Skeletal muscle tissue (tissue), 4 donors: ENCODE measurements around the gene TMEM218. TPM values are rescaled to one million over a fixed set of nuclear protein-coding genes. Genes with fewer than 3 reads are reported as not detected.

Source experiments
- H3K27ac ChIP-seq: one replicate; pipeline ENCODE4 v1.7.0; 2013; ENCODE audit warnings: mild to moderate bottlenecking, low read depth, low read length, inconsistent platforms
- H3K27me3 ChIP-seq, 3 donors: one replicate each; pipeline ENCODE4 v1.7.0; 2013; ENCODE audit warnings: low read length in 3 of 3; ENCODE audit not compliant: control insufficient read depth in 3 of 3, insufficient read depth in 3 of 3
- H3K36me3 ChIP-seq, 3 donors: one replicate each; pipeline ENCODE4 v1.7.0; 2013; ENCODE audit warnings: low read length in 3 of 3; ENCODE audit not compliant: control insufficient read depth in 3 of 3, insufficient read depth in 3 of 3
- H3K4me1 ChIP-seq, 3 donors: one replicate each; pipeline ENCODE4 v1.7.0; 2013; ENCODE audit warnings: low read length in 3 of 3, mild to moderate bottlenecking in 3 of 3; ENCODE audit not compliant: control insufficient read depth in 3 of 3, insufficient read depth in 3 of 3
- H3K4me3 ChIP-seq, 3 donors: one replicate each; pipeline ENCODE4 v1.7.0; 2013; ENCODE audit warnings: low read length in 3 of 3
- H3K9ac ChIP-seq, 3 donors: one replicate each; pipeline ENCODE4 v1.7.0; 2013; ENCODE audit warnings: low read length in 3 of 3, mild to moderate bottlenecking in 3 of 3, moderate library complexity in 2 of 3, low read depth in 1 of 3
- H3K9me3 ChIP-seq, 3 donors: one replicate each; pipeline ENCODE4 v1.7.0; 2013; ENCODE audit warnings: low read length in 3 of 3; ENCODE audit not compliant: control insufficient read depth in 3 of 3
- total RNA-seq: library from RNA; depleted of rRNA; stranded (reverse); fragments of >200 nt; gene quantifications from one replicate; pipeline ENCODE4 v1.2.3, GENCODE V29; 2014
- donor health status: Osteomylitis.

Gene TMEM218
- total RNA-seq, 1 donor from 2014 or later = 37.1 TPM

GRCh38 chr11:125072218-125072960, 39.0 kb downstream of the TMEM218 start:
- Histone ChIP-seq H3K4me1 (peaks cover 8 to 22% (median 11%) of the 10 kb centered on the region in 3 donors), H3K4me3 (no peak overlapping the region), H3K9ac (no peak overlapping the region), H3K9me3 (no peaks in the 10 kb centered on the region), H3K27ac (peak overlapping the region; percentile 68), H3K36me3 (no peaks in the 10 kb centered on the region), H3K27me3 (peaks cover 4 to 28% (median 7%) of the 10 kb centered on the region in 3 donors)

- Histone ChIP-seq H3K4me1 (peaks cover 8 to 22% (median 11%) of the 10 kb centered on the region in 3 donors), H3K9ac (no peak overlapping the region), H3K36me3 (no peaks in the 10 kb centered on the region), H3K27me3 (peaks cover 2 to 26% (median 3%) of the 10 kb centered on the region in 3 donors), H3K27ac (peak overlapping the region; percentile 68), H3K9me3 (no peaks in the 10 kb centered on the region), H3K4me3 (no peak overlapping the region)
These were observed 39.6 kb downstream of the TMEM218 start for GRCh38 chr11:125071846-125072217.

- Histone ChIP-seq H3K9me3 (no peaks in the 10 kb centered on the region), H3K4me1 (peaks cover 8 to 22% (median 11%) of the 10 kb centered on the region in 3 donors), H3K27me3 (peaks cover 0 to 23% (median 2%) of the 10 kb centered on the region in 3 donors), H3K4me3 (no peak overlapping the region), H3K36me3 (no peaks in the 10 kb centered on the region), H3K27ac (peak overlapping the region; percentile 68), H3K9ac (no peak overlapping the region)
These were observed 40.0 kb downstream of the TMEM218 start for GRCh38 chr11:125071435-125071834.

- peaks cover 8 to 22% (median 11%) of the 10 kb centered on the region in 3 donors for H3K4me1 ChIP-seq
- no peaks in the 10 kb centered on the region for H3K9me3 ChIP-seq
- no peak overlapping the region for H3K4me3 ChIP-seq
- peaks cover 0 to 24% (median 7%) of the 10 kb centered on the region in 3 donors for H3K27me3 ChIP-seq
- H3K36me3 ChIP-seq = no peaks in the 10 kb centered on the region
- peak overlapping the region; percentile 68 for H3K27ac ChIP-seq
- H3K9ac ChIP-seq = no peak overlapping the region
These were observed 40.6 kb downstream of the TMEM218 start for GRCh38 chr11:125070699-125071254.

GRCh38 chr11:125069796-125070195, 41.6 kb downstream of the TMEM218 start:
- peaks cover 0 to 17% (median 7%) of the 10 kb centered on the region in 3 donors for H3K27me3 ChIP-seq
- peak overlapping the region; percentile 33 for H3K27ac ChIP-seq
- peaks cover 6 to 22% (median 8%) of the 10 kb centered on the region in 3 donors for H3K4me1 ChIP-seq

GRCh38 chr11:125069008-125069407, 42.4 kb downstream of the TMEM218 start:
- Histone ChIP-seq H3K9me3 (no peaks in the 10 kb centered on the region), H3K36me3 (no peaks in the 10 kb centered on the region), H3K27ac (no peak overlapping the region), H3K4me3 (no peak overlapping the region), H3K4me1 (peaks cover 8 to 22% (median 8%) of the 10 kb centered on the region in 3 donors), H3K27me3 (peaks cover 0 to 11% (median 7%) of the 10 kb centered on the region in 3 donors), H3K9ac (no peak overlapping the region)

More at GRCh38 chr11:125069796-125070195, 41.6 kb downstream of the TMEM218 start:
- Histone ChIP-seq H3K36me3 (no peaks in the 10 kb centered on the region), H3K9me3 (no peaks in the 10 kb centered on the region), H3K9ac (no peak overlapping the region), H3K4me3 (no peak overlapping the region)

- H3K27ac ChIP-seq = no peak overlapping the region
These were observed 43.1 kb downstream of the TMEM218 start for GRCh38 chr11:125068368-125068767.

GRCh38 chr11:125064070-125064469, 47.4 kb downstream of the TMEM218 start:
- H3K4me3 ChIP-seq = peak overlapping the region; percentile 81 to 93 (median 85)
- peak overlapping the region; percentile 46 for H3K27ac ChIP-seq
- H3K9me3 ChIP-seq = no peaks in the 10 kb centered on the region
- H3K36me3 ChIP-seq = no peaks in the 10 kb centered on the region
- H3K4me1 ChIP-seq = peaks cover 5 to 12% (median 12%) of the 10 kb centered on the region in 3 donors
- H3K9ac ChIP-seq = peak overlapping the region; percentile 43 to 83 (median 66)
- peaks cover 0 to 6% (median 5%) of the 10 kb centered on the region in 3 donors for H3K27me3 ChIP-seq

More at GRCh38 chr11:125068368-125068767, 43.1 kb downstream of the TMEM218 start:
- no peak overlapping the region for H3K9ac ChIP-seq
- H3K27me3 ChIP-seq = peaks cover 0 to 10% (median 7%) of the 10 kb centered on the region in 3 donors
- H3K36me3 ChIP-seq = no peaks in the 10 kb centered on the region
- peaks cover 13 to 28% (median 14%) of the 10 kb centered on the region in 3 donors for H3K4me1 ChIP-seq
- no peaks in the 10 kb centered on the region for H3K9me3 ChIP-seq
- H3K4me3 ChIP-seq = no peak overlapping the region

- Histone ChIP-seq H3K36me3 (no peaks in the 10 kb centered on the region), H3K4me3 (peak overlapping the region; percentile 81 to 93 (median 85)), H3K9me3 (no peaks in the 10 kb centered on the region), H3K9ac (peak overlapping the region; percentile 43 to 83 (median 66)), H3K4me1 (peaks cover 5 to 12% (median 12%) of the 10 kb centered on the region in 3 donors), H3K27me3 (peaks cover 0 to 6% (median 5%) of the 10 kb centered on the region in 3 donors), H3K27ac (peak overlapping the region; percentile 46)
These were observed 47.9 kb downstream of the TMEM218 start for GRCh38 chr11:125063429-125064043.
